HEK293 (cell line): ENCODE results near the gene GMPR.

ENCODE experiments used
- BCL11A ChIP-seq: fragments of 450-650 bp; formaldehyde crosslinking; IDR thresholded peaks from 2 replicates; pipeline ENCODE4 v1.5.1; 2016; ENCODE audit warnings: low read depth, missing biosample characterization, missing genetic modification characterization
- CTCF ChIP-seq: fragments of 450-650 bp; formaldehyde crosslinking; IDR thresholded peaks from 2 replicates; pipeline ENCODE4 v1.5.1; 2016; ENCODE audit warnings: missing biosample characterization, missing genetic modification characterization
- REST ChIP-seq: fragments of 450-650 bp; formaldehyde crosslinking; IDR thresholded peaks from 2 replicates; pipeline ENCODE4 v1.5.1; 2016; ENCODE audit warnings: missing biosample characterization, missing genetic modification characterization
- SP2 ChIP-seq: fragments of 450-650 bp; formaldehyde crosslinking; IDR thresholded peaks from 2 replicates; pipeline ENCODE4 v1.5.1; 2016; ENCODE audit warnings: missing biosample characterization, missing genetic modification characterization
- ZFP37 ChIP-seq: fragments of 450-650 bp; formaldehyde crosslinking; IDR thresholded peaks from 2 replicates; pipeline ENCODE4 v1.5.1; 2016; ENCODE audit warnings: missing biosample characterization, missing genetic modification characterization
- ZNF146 ChIP-seq: fragments of 450-650 bp; formaldehyde crosslinking; IDR thresholded peaks from 2 replicates; pipeline ENCODE4 v1.5.1; 2016; ENCODE audit warnings: missing biosample characterization, missing genetic modification characterization
- ZNF23 ChIP-seq: fragments of 450-650 bp; formaldehyde crosslinking; IDR thresholded peaks from 2 replicates; pipeline ENCODE4 v1.5.1; 2016; ENCODE audit warnings: missing biosample characterization, missing genetic modification characterization, borderline replicate concordance
- ZNF350 ChIP-seq: fragments of 450-650 bp; formaldehyde crosslinking; IDR thresholded peaks from 2 replicates; pipeline ENCODE4 v1.5.0; 2017; ENCODE audit warnings: missing biosample characterization, mild to moderate bottlenecking, missing genetic modification characterization
- ZNF510 ChIP-seq: fragments of 450-650 bp; formaldehyde crosslinking; IDR thresholded peaks from 2 replicates; pipeline ENCODE4 v1.5.1; 2018; ENCODE audit warnings: mild to moderate bottlenecking, missing genetic modification characterization, missing biosample characterization; ENCODE audit not compliant: insufficient replicate concordance
- TF ChIP-seq, protein P1 (sequence below): fragments of 450-650 bp; formaldehyde crosslinking; IDR thresholded peaks from 2 replicates; pipeline ENCODE4 v1.5.1; 2016; ENCODE audit warnings: missing biosample characterization, missing genetic modification characterization

DNA sequence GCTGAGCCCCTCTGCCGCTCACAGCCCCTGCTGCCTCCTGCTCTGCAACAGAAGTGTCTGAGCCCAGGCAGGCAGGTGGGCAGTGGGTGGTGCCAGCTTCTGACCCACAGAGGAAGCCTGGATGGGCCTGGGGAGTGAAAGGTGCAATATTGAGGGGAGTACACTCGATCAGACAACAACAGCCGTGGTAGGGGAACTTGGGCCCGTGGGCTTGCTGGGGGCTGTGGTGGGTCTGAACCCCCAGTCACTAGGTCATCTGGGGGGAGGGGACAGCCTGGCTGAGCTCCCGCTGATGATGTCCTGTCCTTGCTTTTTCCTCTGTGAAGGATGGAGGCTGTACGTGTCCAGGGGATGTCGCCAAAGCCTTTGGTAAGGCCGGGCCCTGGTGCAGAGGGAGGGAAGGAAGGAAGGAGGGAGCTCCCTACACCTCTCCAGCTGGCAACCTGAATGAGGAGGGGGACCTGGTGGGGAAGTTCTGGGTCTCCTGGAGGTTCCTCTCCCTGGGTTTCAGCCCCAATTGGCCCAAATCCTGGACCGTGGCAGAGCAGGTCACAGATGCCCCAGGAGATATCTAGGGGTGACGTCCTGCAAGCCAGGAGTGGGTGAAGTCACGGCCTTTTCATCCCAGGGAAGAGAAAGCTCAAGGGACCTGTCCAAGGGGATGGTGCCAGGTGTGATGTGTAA is 47.2 kb downstream of the GMPR start:
- TF ChIP-seq CTCF (no peak), ZNF350 (tag by site-specific recombination) (no peak), ZNF146 (tag by site-specific recombination) (no peak), ZFP37 (no peak), ZNF510 (no peak), REST (no peak), BCL11A (tag by site-specific recombination) (no peak), ZNF23 (no peak), SP2 (tag by site-specific recombination) (no peak)
- TF ChIP-seq, protein P1, sequence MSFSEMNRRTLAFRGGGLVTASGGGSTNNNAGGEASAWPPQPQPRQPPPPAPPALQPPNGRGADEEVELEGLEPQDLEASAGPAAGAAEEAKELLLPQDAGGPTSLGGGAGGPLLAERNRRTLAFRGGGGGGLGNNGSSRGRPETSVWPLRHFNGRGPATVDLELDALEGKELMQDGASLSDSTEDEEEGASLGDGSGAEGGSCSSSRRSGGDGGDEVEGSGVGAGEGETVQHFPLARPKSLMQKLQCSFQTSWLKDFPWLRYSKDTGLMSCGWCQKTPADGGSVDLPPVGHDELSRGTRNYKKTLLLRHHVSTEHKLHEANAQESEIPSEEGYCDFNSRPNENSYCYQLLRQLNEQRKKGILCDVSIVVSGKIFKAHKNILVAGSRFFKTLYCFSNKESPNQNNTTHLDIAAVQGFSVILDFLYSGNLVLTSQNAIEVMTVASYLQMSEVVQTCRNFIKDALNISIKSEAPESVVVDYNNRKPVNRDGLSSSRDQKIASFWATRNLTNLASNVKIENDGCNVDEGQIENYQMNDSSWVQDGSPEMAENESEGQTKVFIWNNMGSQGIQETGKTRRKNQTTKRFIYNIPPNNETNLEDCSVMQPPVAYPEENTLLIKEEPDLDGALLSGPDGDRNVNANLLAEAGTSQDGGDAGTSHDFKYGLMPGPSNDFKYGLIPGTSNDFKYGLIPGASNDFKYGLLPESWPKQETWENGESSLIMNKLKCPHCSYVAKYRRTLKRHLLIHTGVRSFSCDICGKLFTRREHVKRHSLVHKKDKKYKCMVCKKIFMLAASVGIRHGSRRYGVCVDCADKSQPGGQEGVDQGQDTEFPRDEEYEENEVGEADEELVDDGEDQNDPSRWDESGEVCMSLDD (tag by site-specific recombination), result no peak
